ENCODE measurements around the gene KIF13A. TPM values are rescaled to one million over a fixed set of nuclear protein-coding genes. Genes with fewer than 3 reads are reported as not detected.

Gene KIF13A
- total RNA-seq, 1 donor from 2014 or later: 28.9 TPM

DNA sequence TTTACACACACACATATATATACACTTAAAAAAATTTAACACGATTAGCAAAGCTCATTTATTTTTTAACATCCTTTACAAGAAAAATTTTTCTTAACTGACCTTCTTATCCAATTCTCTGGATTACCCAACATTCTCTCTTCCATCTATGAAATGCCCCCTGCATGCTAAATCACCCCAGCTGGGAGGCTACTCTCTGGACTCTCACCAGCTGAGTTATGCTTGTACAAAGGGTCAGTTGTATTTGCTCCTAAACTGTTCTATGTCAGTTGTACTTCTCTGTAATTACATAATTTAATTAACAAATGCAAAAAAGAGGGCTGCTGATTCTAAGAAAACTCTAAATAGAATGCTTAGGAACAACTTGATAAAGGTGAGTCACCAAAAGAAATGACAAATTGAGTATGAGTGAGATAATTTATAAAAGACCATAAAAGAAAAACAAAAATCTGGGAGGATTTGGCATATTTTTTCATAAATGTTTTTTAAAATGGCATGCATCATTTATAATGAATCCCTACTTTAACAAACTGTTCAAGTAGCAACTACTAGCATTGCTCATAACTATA lies 120.5 kb downstream of the KIF13A start:
- Histone ChIP-seq H3K36me3 (no peaks in the 10 kb centered on the region), H3K27ac (peak overlapping the region; percentile 73 to 92), H3K4me3 (no peak overlapping the region), H3K9me3 (no peaks in the 10 kb centered on the region), H3K27me3 (no peaks in the 10 kb centered on the region), H3K4me1 (peaks cover 16 to 44% of the 10 kb centered on the region in 2 donors)
- TF ChIP-seq, protein P1, sequence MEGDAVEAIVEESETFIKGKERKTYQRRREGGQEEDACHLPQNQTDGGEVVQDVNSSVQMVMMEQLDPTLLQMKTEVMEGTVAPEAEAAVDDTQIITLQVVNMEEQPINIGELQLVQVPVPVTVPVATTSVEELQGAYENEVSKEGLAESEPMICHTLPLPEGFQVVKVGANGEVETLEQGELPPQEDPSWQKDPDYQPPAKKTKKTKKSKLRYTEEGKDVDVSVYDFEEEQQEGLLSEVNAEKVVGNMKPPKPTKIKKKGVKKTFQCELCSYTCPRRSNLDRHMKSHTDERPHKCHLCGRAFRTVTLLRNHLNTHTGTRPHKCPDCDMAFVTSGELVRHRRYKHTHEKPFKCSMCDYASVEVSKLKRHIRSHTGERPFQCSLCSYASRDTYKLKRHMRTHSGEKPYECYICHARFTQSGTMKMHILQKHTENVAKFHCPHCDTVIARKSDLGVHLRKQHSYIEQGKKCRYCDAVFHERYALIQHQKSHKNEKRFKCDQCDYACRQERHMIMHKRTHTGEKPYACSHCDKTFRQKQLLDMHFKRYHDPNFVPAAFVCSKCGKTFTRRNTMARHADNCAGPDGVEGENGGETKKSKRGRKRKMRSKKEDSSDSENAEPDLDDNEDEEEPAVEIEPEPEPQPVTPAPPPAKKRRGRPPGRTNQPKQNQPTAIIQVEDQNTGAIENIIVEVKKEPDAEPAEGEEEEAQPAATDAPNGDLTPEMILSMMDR (IDR thresholded peaks at IDR 0.05): no peak
- intact Hi-C loops (cut with DNase I): loop anchor here (5.0 kb wide), 2 partner anchors 40 to 175 kb away; no protein-coding TSS in a partner anchor
- DNase-seq (ENCODE audit: low spot score in 2 of 2): no peak

DNA sequence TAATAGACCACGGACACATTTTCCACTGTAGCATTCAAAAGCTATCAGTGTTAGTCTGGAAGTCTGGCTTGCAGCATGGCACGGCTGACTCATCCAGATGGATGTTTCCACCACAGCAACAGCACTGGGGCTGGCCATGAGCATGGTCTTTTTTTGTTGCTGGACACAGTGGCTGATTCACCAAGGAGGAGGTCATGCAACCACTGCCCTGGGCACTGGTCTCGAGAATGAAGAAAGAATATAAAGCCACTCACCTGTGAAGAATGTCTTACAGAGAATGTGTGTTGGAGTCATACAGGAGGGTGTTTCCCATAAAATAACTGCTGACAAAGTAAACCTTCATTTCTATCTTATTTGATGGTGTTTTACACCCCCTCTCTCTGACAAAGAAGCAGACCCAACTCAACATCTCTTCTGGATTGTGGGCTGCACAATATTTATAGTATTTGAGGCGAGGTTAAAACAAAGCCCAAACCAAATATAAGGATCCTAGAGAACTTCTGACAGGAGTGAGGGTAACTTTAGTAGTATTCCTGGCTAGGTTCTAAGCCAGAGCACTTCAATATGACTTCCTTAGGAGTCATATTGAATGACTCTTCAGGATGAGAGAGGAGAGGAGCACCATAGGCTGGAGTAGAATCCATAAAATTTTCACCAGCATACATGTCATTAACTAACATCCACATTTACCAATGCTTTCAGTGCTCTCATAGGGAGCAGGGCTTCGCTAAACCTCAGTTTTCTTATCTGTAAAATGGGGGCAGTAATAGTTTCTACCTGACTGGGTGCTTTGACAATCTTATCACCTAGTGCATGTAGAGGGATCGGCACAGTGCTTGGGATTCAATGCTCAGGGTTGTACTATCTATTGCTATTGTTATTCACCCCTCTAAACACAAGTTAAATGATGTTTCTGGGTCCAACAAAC lies 121.4 kb downstream of the KIF13A start:
- Histone ChIP-seq H3K27ac (peak overlapping the region; percentile 78 to 92), H3K4me1 (peaks cover 16 to 40% of the 10 kb centered on the region in 2 donors)
- intact Hi-C loops (cut with DNase I): loop anchor here (2.0 to 5.0 kb wide), 3 partner anchors 41 to 176 kb away; partner anchors contain the start of gene KIF13A

DNA sequence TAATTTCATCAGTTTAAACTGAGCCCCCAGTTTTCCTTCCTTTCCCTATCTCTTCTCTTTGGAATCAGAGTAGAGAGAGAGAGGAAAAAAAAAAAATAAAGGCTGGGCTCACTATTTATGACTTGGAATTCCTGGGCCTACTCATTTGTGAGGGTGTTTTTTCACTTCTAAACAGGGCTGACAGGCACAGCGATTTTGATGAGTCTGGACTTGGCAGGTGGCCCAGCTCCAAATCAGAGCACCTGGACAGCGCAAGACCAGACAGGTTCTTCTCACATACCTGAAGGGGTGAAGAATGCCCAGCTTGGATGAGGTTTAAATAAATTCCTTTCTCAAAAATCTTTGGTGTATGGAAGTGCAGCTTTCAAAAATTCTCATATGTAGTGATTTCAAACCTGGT lies 122.2 kb downstream of the KIF13A start:
- H3K27me3 ChIP-seq: no peaks in the 10 kb centered on the region
- H3K4me1 ChIP-seq: peaks cover 16 to 40% of the 10 kb centered on the region in 2 donors
- TF ChIP-seq, protein P1 (IDR thresholded peaks at IDR 0.05): no peak
- intact Hi-C loops (cut with DNase I): loop anchor here (2.0 to 5.0 kb wide), 3 partner anchors 42 to 177 kb away; partner anchors contain the start of gene KIF13A
- no peaks in the 10 kb centered on the region for H3K36me3 ChIP-seq
- H3K4me3 ChIP-seq: no peak overlapping the region
- no peaks in the 10 kb centered on the region for H3K9me3 ChIP-seq
- DNase-seq (ENCODE audit: low spot score in 2 of 2): no peak
- H3K27ac ChIP-seq: peak overlapping the region; percentile 78 to 88

More for the DNA sequence above, 121.4 kb downstream of the KIF13A start:
- TF ChIP-seq, protein P1 (IDR thresholded peaks at IDR 0.05): no peak
- H3K27me3 ChIP-seq: no peaks in the 10 kb centered on the region
- no peaks in the 10 kb centered on the region for H3K36me3 ChIP-seq
- H3K4me3 ChIP-seq: no peak overlapping the region
- no peaks in the 10 kb centered on the region for H3K9me3 ChIP-seq
- peak; percentile 86 to 96 for DNase-seq (ENCODE audit: low spot score in 2 of 2)

DNA sequence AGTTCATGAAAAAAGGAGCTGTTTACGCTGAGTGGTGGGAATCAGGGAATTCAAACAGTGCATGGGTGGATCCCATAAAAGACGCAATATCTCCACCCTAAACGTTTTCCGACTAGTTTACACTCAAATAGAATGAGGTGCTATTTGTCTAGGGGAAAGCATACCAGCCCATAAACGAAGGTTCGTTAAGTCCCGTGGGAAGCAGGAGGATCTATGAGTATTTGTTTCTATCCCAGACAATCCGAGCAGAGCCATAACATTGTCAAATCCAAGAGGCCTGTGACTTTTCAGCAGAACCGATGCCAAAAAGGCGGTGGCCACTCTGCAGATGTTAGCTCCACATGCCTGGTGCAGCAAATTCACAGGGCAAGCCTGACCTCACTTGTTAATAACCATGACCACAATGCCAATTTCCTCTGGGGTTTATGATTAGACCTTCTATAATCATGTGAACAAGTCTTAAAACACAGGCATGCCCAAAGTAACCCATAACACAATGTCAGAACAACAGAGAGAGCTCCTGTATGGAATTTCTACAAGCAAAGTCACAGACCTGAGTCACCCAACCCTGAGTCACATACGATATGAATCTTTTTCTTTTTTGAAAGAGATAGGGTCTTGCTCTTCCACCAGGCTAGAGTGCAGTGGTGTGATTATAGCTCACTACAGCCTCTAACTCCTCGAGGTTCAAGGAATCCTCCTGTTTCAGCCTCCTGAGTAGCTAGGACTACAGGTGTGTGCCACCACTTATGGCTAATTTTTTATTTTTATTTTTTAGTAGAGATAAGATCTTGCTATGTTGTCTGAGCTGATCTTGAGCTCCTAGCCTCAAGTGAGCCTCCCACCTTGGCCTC lies 123.3 kb downstream of the KIF13A start:
- Histone ChIP-seq H3K4me1 (peaks cover 16 to 40% of the 10 kb centered on the region in 2 donors), H3K27ac (peak overlapping the region; percentile 78 to 88)
- intact Hi-C loops (cut with DNase I): loop anchor here (2.0 kb wide), 1 partner anchor 123 kb away; the partner anchor contains the start of gene KIF13A

More for the DNA sequence above, 123.3 kb downstream of the KIF13A start:
- Histone ChIP-seq H3K4me3 (peak overlapping the region in 1 of 2 donors; percentile 25), H3K36me3 (no peaks in the 10 kb centered on the region), H3K9me3 (no peaks in the 10 kb centered on the region), H3K27me3 (no peaks in the 10 kb centered on the region)
- TF ChIP-seq, protein P1 (IDR thresholded peaks at IDR 0.05): no peak
- peak in 1 of 2 donors; percentile 64 for DNase-seq (ENCODE audit: low spot score in 2 of 2)
